Stimulated activated CD4-positive, alpha-beta T cell treated with anti-CD3 and anti-CD28 coated beads, Interleukin-15, amount 100 ng/mL, for 48 hours (primary cell): ENCODE measurements around the gene CDC42BPA.
"Not testable (repeated sequence)": the region's sequence is repeated elsewhere in the genome, so short reads cannot be mapped to it uniquely, and the experiment has no call there.

ENCODE experiments used
- DNase-seq, 2 donors: peaks; one replicate each; pipeline ENCODE4 v3.0.0-alpha.2; 2020; ENCODE audit warnings: low read depth in 2 of 2

CDC42BPA gene, protein sequence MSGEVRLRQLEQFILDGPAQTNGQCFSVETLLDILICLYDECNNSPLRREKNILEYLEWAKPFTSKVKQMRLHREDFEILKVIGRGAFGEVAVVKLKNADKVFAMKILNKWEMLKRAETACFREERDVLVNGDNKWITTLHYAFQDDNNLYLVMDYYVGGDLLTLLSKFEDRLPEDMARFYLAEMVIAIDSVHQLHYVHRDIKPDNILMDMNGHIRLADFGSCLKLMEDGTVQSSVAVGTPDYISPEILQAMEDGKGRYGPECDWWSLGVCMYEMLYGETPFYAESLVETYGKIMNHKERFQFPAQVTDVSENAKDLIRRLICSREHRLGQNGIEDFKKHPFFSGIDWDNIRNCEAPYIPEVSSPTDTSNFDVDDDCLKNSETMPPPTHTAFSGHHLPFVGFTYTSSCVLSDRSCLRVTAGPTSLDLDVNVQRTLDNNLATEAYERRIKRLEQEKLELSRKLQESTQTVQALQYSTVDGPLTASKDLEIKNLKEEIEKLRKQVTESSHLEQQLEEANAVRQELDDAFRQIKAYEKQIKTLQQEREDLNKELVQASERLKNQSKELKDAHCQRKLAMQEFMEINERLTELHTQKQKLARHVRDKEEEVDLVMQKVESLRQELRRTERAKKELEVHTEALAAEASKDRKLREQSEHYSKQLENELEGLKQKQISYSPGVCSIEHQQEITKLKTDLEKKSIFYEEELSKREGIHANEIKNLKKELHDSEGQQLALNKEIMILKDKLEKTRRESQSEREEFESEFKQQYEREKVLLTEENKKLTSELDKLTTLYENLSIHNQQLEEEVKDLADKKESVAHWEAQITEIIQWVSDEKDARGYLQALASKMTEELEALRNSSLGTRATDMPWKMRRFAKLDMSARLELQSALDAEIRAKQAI (N-terminal part only)

DNA sequence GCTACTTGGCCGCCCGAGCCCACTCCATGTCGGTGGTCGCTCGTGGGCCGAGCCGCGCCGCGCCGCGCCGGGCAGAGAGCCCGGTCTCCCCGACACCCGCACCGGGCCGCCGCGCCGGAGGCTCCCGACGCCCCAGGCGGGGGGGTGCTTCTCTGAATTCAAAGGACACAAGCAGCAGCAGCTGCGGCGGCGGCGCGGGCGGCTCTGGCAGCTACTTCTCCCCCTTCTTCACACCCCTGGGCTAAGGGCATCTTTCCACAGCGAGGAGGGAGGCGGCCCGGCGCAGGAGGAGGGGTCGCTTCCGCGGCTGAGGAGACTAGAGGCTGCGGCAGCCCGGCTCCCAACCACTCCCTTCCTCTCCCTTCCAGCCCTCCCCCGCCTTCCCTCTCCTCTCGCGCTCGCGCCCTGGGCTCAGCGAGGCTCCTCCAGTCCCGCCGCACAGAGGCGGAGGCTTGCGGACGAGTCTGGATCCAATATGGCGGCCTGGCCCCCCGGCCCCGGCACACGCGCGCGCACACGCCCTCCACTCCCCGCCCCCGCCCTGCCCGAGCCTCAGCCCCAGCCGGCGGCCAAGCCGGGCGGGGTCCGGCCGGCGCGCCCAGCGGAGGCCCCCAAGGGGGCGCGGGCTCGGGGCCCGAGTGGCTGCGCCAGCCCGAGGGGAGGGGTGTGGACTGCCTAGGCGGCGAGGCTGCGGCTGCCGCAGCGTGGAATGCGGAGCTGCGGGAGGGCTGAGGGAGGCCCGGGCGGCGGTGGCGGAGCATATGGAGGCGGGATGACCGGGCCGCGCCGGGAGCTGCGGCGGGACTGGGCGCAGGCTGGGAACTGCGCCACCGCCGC lies at the start of gene CDC42BPA:
Gene CDC42BPA (minus strand): TSS at position 477 of the 837 bp plus-strand sequence. CDS start 1,310 bp downstream, outside the sequence.
- peak in 1 of 2 donors; percentile 10 for DNase-seq

DNA sequence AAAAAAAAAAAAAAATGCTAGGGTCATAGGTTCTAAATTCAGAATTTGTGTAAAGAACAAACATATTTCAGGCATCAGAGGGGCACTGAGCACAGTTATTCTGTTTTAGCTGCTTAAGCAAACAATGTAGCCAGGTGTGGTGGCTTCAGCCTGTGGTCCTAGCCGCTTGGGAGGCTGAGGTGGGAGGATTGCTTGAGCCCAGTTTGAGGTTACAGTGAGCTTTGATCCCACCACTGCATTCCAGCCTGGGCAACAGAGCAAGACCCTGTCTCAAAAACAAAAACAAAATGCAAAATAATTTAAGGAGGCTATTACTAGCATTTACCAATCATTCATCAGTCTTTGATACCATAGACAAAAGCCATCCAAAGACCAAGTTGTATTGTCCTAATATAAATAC lies 49.7 kb upstream of the CDC42BPA start:
- no peak for DNase-seq

DNA sequence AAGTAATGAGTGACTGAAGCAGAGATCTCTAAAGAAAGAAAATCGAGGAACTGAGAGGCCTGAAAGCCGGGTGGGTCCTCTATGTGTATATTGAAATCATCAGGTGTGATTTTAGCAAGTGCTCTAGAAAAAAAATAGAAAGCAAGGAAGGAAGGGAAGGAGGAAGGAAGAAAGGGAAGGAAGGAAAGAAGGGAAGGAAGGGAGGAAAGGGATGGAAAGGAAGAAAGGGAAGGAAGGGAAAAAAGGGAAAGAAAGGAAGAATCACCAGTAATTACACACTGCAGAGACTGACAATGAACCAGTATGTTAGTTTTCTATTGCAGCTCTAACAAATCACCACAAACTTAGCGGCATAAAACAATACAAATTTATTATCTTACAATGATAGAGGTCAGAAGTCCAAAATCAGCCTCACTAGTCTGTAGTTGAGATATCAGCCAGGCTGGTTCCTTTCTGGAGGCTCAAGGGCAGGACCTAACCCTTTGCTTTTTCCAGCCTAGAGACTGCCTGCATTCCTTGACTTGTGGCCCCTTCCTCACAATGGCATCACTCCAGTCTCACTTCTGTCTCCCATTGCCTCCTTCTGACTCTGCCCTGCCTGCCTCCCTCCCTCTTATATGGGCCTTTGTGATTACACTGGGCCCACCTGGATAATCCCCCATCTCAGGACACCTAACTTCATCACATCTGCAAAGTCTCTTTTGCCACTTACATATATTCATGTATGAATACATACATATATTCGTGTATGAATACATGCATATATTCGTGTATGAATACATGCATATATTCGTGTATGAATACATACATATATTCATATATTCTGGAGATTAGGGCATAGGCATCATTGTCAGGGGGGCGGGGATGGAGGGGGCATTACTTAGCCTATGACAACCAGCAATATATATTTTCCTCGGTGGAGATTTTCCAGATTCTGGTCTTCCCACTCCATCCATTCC lies 47.5 kb upstream of the CDC42BPA start:
- DNase-seq: no peak

DNA sequence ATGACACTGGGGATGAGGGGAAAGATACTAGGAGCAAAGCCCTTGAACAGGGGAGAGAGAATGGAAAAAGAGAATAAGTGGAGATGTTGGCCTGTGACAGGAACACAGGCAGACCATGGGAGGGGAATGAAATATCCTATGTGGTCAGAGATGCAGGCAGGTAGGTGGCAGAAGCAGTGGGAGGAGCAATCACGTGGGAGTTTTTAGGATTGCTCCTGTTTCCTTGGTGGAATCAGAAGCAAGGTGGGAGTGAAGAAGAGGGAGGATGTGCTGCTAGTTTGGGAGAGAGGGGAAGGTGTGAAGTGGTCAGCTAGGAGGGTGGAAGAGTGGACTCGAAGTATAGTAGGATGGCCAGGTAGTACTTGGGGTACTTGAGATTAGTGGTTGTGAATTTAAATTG lies 46.4 kb upstream of the CDC42BPA start:
- DNase-seq: no peak

DNA sequence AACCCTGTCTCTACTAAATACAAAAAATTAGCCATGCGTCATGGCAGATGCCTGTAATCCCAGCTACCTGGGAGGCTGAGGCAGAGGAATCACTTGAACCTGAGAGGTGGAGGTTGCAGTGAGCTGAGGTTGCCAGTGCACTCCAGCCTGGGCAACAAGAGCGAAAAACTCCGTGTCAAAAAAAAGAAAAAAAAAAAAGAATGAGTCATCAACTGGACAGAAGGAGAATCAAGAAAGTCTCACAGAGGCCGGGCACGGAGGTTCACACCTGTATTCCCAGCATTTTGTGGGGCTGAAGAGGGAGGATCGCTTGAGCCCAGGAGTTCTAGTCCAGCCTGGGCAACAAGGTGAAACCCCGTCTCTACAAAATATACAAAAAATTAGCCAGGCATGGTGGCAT lies 45.5 kb upstream of the CDC42BPA start:
- no peak for DNase-seq

DNA sequence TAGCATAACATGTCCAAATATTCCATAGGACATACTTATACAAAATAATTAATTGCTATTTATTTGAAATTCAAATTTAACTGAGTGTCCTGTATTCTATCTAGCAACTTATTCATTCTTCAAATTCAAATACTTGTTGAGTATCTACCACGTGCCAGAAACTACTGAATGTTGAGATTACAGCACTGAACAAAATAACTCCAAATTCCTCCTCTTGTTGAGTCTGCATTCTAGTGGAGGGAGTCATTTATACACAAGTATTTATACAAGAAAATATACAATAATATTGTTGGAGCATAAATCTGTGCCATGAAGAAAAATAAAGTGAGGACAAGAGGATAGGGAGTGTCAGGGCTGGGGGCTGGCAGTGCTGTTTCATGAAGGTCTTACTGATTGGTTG lies 43.7 kb upstream of the CDC42BPA start:
- no peak for DNase-seq

DNA sequence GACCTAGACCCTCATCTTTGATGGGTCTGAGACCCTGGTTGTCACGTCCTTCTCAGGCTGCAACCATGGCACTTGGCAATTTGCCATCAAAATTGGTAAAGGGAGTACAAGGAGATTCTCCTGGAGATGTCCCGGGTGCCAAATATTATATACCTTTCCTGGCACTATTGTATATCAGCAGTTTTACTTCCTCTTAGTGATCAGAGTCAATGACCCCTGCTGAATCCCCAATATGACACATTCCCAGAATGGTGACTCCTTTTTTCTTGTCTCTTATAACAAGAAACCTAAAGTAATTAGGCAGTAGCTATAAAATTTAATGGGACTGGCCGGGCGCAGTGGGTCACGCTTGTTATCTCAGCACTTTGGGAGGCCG lies 39.6 kb upstream of the CDC42BPA start:
- DNase-seq: no peak

DNA sequence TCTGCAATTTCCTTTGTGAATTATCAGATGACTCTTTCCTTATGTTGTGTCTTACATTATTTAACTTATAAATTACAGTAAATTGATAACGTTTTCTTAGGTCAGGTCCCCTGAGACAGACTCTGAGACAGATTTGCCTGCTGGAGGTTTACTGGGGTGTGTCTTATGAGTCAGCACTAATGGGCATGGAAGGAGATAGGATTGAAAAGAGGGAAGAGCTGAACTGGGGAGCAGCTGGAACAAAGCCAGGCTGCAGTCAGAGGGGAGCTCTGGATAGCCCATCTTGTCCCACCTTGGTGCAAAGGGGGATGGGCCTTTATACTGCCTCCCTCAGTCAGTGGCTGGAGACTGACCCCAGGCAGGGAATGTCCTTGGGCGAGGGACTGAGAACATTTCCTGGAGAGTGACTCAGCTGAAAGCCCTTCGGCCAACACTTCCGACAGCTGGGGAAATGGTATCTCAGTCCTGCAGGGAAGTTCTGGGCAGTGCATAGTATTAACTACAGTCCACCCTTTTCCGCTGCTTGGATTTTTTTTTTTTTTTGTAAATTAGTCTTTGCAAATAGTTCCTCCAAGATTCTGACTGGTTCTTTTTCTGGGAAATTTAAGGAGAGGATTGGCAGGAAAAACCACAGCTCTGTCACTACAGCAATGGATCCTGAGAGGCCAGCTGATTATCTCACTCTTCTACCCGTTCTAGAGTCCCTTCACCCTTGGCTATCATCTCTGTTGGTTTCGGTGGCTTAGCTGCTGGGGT lies 39.1 kb upstream of the CDC42BPA start:
- no peak for DNase-seq

DNA sequence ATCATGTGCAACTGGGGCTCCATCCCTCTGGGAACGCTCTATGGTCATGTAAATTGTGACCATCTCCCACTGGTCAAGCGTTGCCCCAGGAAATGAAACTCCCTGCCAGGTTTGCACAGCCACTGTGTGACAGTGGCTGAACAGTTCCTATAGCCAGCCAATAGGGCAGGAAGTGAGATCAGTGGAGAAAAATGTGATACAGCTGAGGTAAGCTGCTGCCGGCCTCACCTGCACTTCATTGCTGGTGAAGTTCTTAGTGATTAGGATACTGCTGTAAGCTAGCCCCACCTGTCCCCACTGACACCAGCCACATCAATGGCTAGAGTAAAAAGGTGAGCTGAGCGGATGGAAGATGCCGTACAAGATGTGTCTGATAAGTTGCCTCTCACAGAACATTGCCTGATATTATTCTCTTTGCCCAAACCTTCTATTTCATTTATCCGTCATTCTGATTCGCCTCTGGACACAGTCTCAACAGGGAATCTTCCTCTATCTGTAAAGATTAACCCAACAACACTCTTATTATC lies 38.4 kb upstream of the CDC42BPA start:
- no peak for DNase-seq

DNA sequence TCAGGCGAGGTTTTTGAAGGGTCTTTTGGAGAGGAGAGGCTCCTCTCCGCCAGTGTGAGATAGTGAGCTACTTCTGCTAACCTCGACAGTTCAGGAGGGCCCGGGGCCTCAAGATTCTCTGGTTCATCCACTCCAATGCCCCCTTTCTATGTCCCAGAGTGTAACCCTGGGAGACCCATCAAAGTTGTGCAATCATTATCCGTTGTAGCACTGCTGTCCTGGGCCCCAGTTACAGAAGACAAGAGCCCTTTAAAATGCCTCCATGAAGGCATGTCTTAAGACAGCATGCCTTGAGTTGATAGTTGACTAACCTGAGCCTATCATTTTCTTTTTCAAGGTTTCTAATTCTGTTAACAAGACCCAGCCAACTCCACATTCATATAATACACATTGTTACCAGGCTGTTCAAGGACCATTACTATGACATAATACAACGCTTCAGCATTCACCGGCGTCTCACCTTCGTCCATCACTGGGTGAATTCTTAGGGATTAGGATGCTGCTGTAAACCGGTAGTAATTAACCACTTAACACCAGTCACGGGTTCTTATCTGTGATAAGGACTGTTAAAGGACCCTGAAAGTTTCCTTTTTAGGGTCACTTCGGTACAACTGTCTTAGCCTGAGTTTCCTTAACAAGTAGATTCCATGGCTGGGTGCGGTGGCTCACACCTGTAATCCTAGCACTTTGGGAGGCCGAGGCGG lies 37.4 kb upstream of the CDC42BPA start:
- DNase-seq: no peak

DNA sequence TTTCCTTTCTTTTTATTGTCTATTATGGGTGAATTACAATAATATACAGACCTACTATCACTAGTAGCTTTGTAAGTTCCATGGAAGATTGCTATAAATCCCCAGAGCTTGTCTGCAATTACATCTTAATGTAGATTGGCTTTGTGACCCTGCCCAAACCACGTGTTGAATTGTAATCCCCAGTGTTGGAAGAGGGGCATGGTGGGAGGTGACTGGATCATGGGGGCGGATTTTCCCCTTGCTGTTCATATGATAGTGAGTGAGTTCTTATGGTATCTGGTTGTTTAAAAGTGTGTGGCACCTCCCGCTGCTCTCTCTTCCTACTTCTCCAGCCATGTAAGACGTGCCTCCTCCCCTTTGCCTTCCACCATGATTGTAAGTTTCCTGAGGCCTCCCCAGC lies 34.9 kb upstream of the CDC42BPA start:
- no peak for DNase-seq

DNA sequence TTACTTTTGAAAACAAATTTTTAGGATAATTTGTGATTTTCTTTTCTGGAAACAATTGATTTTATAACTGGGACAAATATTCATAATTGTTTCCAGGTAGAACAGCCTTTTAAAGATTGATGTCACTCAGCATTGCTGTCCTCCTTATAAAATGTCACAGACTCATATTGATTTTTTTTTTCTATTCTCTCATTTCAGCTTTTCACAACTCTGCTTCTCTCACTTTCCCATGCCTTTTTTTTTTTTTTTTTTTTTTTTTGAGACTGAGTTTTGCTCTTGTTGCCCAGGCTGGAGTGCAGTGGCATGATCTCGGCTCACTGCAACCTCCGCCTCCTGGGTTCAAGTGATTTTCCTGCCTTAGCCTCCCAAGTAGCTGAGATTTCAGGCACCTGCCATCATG lies 33.9 kb upstream of the CDC42BPA start:
- not testable (repeated sequence) for DNase-seq

DNA sequence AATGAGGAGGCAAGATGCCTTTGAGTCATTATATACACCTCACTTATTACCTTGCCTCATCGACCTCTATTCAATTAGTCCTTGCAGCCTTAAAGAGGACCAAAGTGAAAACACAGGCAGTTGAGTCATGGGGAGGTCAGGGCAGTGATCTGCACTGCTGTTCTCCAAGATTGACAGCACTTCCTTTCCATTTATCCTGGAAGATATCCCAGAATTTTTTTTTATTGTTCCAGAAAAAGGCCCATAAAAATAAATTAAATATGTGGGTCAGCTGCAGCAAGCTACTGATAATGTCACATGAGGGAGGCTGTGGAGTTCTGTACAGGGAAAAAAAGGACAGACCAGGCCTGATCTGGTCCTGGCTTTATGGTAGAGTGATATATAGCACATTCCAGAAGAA lies 33.2 kb upstream of the CDC42BPA start:
- no peak for DNase-seq

DNA sequence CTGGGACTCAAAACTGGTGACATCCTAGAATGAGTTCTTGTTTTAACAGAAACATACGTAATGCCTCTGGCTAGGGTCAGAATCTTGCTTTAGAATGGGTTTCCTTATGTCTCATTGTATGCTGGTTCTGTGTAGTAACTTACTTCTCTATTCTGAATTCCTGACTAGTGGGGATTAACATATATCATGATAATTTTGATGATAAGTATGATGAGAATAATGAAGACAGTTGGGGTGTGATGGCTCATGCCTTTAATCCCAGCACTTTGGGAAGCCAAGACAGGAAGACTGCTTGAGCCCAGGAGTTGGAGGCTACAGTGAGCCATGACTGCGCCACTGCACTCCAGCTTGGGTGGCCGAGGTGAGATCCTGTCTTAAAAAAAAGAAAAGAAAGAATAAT lies 31.7 kb upstream of the CDC42BPA start:
- DNase-seq: no peak

DNA sequence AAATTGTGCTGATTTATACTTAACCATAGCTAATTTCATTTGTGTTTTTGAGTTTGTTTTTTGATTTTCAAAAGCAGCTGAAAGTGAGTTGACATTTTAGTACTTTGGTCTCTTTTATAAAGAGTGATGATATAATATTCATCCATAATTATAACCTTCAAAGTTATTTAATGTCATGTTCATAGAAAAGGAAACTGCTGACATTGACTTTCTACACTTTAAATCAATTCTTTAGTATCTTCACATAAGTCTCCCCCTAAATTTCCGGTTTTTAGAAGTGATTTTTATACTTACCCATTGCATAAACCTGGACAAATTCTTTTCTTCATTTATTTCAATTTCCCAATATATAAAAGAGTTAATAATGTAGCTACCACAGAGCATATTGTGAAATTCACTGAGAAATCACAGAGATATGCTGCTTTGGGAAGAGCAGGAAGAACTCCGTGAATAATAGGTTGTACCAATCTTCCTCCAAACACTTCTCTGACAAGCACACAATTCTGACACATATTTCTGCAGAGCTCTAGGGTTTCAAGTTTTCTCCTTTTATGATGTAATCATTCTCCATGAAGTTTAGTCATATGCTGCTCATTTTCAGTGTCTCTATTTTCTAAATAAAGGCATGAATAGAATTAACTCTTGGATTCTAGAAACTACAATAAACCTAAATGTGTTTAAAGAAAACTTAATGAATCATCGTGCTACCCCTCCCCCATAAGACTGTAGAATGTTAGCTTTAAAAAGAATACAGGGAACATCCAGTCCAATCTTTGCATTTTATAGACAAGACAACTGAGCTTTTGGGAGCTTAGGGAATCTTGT lies 25.6 kb upstream of the CDC42BPA start:
- no peak for DNase-seq

DNA sequence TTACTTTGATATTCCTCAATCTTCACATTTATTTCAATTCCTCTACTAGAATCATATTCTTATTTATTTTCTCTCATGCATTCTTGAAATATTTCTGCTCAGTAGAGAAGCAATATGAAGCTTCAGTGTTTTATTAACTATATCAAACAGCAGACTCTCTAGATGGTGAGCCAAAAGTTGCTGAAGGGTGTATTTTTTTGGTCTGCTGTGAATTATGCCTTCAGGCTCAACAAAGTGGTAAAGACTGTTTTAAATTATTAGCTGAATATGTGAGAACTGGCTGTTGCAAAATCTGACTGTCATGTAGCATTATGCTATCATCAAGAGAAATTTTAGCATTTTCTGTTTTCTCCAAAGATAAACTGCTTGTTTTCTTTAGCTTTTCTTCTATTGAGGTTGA lies 24.9 kb upstream of the CDC42BPA start:
- no peak for DNase-seq

DNA sequence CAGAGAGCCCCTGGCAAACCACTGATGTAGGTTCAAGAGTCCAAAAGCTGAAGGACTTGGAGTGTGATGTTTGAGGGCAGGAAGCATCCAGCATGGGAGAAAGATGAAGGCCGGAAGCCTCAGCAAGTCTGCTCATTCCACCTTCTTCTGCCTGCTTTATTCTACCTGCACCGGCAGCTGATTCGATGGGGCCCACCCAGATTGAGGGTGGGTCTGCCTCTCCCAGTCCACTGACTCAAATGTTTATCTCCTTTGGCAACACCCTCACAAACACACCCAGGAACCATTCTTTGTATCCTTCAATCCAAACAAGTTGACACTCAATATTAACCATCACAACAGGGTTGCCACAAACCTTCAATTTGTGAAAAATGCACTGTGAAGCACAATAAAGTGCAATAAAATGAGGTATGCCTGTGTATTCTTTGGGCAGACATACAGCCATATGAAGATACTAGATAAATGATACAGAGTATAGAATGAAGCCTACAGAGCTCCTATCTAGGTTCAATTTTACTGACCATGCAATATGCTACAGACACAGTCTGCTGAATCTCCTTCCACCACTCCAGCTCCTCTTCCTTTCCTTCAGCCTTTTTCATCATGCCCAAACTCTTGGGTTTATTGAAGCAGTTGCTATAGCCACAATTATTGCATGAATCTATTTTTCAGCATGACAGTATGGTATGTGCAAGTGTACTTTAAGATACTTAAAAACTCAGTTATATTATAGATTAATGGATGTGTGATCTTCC lies 24.0 kb upstream of the CDC42BPA start:
- no peak for DNase-seq

DNA sequence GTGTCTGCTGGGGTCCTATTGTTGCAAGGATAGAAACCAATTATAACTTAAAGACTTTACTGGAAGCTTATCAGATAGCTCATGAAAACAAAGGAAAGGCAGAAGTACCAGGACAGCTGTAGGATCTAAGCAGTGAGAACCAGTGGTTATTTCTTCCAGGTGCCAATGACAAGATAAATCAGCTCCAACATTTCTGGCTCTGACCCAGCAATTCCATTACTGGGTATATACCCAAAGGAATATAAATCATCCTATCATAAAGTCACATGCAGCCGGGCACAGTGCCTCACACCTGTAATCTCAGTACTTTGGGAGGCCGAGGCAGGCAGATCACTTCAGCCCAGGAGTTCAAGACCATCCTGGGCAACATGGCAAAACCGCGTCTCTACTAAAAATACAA lies 17.8 kb upstream of the CDC42BPA start:
- not testable (repeated sequence) for DNase-seq
